Measurements from ENCODE around the gene PANK3.
"Not testable (repeated sequence)": the region's sequence is repeated elsewhere in the genome, so short reads cannot be mapped to it uniquely, and the experiment has no call there.

Gene PANK3

GRCh38 chr5:168549554-168549953 lies 29.6 kb downstream of the PANK3 start:
- no peak overlapping the region for H3K23ac ChIP-seq (ENCODE audit: low read depth, low read length, poor library complexity)
- no peak overlapping the region for H3K4me2 ChIP-seq (ENCODE audit: insufficient read depth, low read length, poor library complexity, severe bottlenecking)
- WGBS, 2 donors (ENCODE audit: extremely low coverage in 2 of 2, insufficient read length in 2 of 2, insufficient replicate concordance in 1 of 2) = no CpG with 5 or more reads among the region's 7 CpGs

GRCh38 chr5:168537176-168537575 lies 42.0 kb downstream of the PANK3 start:
- Histone ChIP-seq H3K18ac (ENCODE audit: low read length) (no peak overlapping the region), H2BK120ac (ENCODE audit: low read depth, low read length) (no peak overlapping the region), H3K4me2 (ENCODE audit: insufficient read depth, low read length, poor library complexity, severe bottlenecking) (no peak overlapping the region), H2BK12ac (ENCODE audit: low read length) (no peak overlapping the region), H3K36me3 (replicated peaks in 1 of 2; ENCODE audit: control insufficient read depth in 2 of 2, insufficient read depth in 2 of 2, low read length in 2 of 2) (no peaks in the 10 kb centered on the region), H3K4ac (ENCODE audit: low read length) (no peak overlapping the region), H3K9me3 (replicated peaks in 1 of 2; ENCODE audit: control insufficient read depth in 2 of 2, insufficient read depth in 1 of 2, low read depth in 1 of 2, low read length in 2 of 2) (no peaks in the 10 kb centered on the region), H4K8ac (ENCODE audit: low read depth, low read length) (no peak overlapping the region), H2BK5ac (ENCODE audit: low read length) (no peak overlapping the region), H2BK15ac (ENCODE audit: low read length) (no peak overlapping the region), H3K4me1 (ENCODE audit: control insufficient read depth in 2 of 2, insufficient read depth in 1 of 2, low read depth in 1 of 2, low read length in 2 of 2) (no peaks in the 10 kb centered on the region), H4K91ac (ENCODE audit: low read depth, low read length, poor library complexity) (no peak overlapping the region), H3K27ac (replicated peaks; ENCODE audit: low read length) (no peak overlapping the region), H3K79me1 (ENCODE audit: low read depth, low read length) (no peaks in the 10 kb centered on the region), H3K14ac (ENCODE audit: low read length) (no peak overlapping the region), H2AFZ (ENCODE audit: low read length) (no peak overlapping the region), H3K27me3 (ENCODE audit: control insufficient read depth in 3 of 3, insufficient read depth in 3 of 3, low read depth in 1 of 3, low read length in 3 of 3) (no peaks in the 10 kb centered on the region), H3K9ac (ENCODE audit: low read depth, low read length, poor library complexity) (no peak overlapping the region), H2AK5ac (ENCODE audit: low read depth, low read length) (no peak overlapping the region), H3K4me3 (ENCODE audit: low read length in 2 of 2) (no peak overlapping the region), H3K23ac (ENCODE audit: low read depth, low read length, poor library complexity) (no peak overlapping the region)
- WGBS, 2 donors (ENCODE audit: extremely low coverage in 2 of 2, insufficient read length in 2 of 2, insufficient replicate concordance in 1 of 2) = no CpG with 5 or more reads among the region's 2 CpGs
- no peak for DNase-seq (ENCODE audit: low spot score)

More at GRCh38 chr5:168549554-168549953, 29.6 kb downstream of the PANK3 start:
- no peak overlapping the region for H2BK120ac ChIP-seq (ENCODE audit: low read depth, low read length)
- H3K9ac ChIP-seq (ENCODE audit: low read depth, low read length, poor library complexity) = no peak overlapping the region
- no peak overlapping the region for H3K4ac ChIP-seq (ENCODE audit: low read length)
- no peak overlapping the region for H3K4me3 ChIP-seq (ENCODE audit: low read length in 2 of 2)
- no peaks in the 10 kb centered on the region for H3K4me1 ChIP-seq (ENCODE audit: control insufficient read depth in 2 of 2, insufficient read depth in 1 of 2, low read depth in 1 of 2, low read length in 2 of 2)
- H2BK12ac ChIP-seq (ENCODE audit: low read length) = no peak overlapping the region
- no peak overlapping the region for H3K14ac ChIP-seq (ENCODE audit: low read length)
- no peak overlapping the region for H3K18ac ChIP-seq (ENCODE audit: low read length)
- H4K8ac ChIP-seq (ENCODE audit: low read depth, low read length) = no peak overlapping the region
- no peak overlapping the region for H4K91ac ChIP-seq (ENCODE audit: low read depth, low read length, poor library complexity)
- H2BK5ac ChIP-seq (ENCODE audit: low read length) = no peak overlapping the region
- no peak overlapping the region for H3K27ac ChIP-seq (replicated peaks; ENCODE audit: low read length)
- H3K79me1 ChIP-seq (ENCODE audit: low read depth, low read length) = no peaks in the 10 kb centered on the region
- H2AK5ac ChIP-seq (ENCODE audit: low read depth, low read length) = no peak overlapping the region
- no peak overlapping the region for H2AFZ ChIP-seq (ENCODE audit: low read length)
- peaks cover 11 to 88% of the 10 kb centered on the region in 2 donors for H3K36me3 ChIP-seq (replicated peaks in 1 of 2; ENCODE audit: control insufficient read depth in 2 of 2, insufficient read depth in 2 of 2, low read length in 2 of 2)
- peaks cover 0 to 4% of the 10 kb centered on the region in 2 donors for H3K9me3 ChIP-seq (replicated peaks in 1 of 2; ENCODE audit: control insufficient read depth in 2 of 2, insufficient read depth in 1 of 2, low read depth in 1 of 2, low read length in 2 of 2)
- H2BK15ac ChIP-seq (ENCODE audit: low read length) = no peak overlapping the region
- no peak for DNase-seq (ENCODE audit: low spot score)
- no peaks in the 10 kb centered on the region for H3K27me3 ChIP-seq (ENCODE audit: control insufficient read depth in 3 of 3, insufficient read depth in 3 of 3, low read depth in 1 of 3, low read length in 3 of 3)

DNA sequence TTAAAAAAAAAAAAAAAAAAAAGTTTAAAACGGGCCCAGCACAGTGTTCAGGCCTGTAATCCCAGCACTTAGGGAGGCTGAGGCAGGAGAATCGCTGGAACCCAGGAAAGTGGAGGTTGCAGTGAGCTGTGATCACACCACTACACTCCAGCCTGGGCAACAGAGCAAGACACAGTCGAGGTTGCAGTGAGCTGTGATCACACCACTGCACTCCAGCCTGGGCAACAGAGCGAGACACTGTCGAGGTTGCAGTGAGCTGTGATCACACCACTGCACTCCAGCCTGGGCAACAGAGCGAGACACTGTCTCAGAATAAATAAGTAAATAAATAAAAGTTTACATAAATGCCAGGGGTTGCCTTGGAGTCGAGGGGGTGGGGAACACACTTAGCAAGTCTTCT lies 44.8 kb downstream of the PANK3 start:
- H2AFZ ChIP-seq (ENCODE audit: low read length); H4K91ac ChIP-seq (ENCODE audit: low read depth, low read length, poor library complexity); H3K79me1 ChIP-seq (ENCODE audit: low read depth, low read length); H2BK120ac ChIP-seq (ENCODE audit: low read depth, low read length); DNase-seq (ENCODE audit: low spot score); H3K9me3 ChIP-seq (replicated peaks in 1 of 2; ENCODE audit: control insufficient read depth in 2 of 2, insufficient read depth in 1 of 2, low read depth in 1 of 2, low read length in 2 of 2); H2BK5ac ChIP-seq (ENCODE audit: low read length); H3K27me3 ChIP-seq (ENCODE audit: control insufficient read depth in 3 of 3, insufficient read depth in 3 of 3, low read depth in 1 of 3, low read length in 3 of 3); H2BK12ac ChIP-seq (ENCODE audit: low read length); H4K8ac ChIP-seq (ENCODE audit: low read depth, low read length); H3K4me3 ChIP-seq (ENCODE audit: low read length in 2 of 2); H2AK5ac ChIP-seq (ENCODE audit: low read depth, low read length); H3K4me1 ChIP-seq (ENCODE audit: control insufficient read depth in 2 of 2, insufficient read depth in 1 of 2, low read depth in 1 of 2, low read length in 2 of 2); H3K14ac ChIP-seq (ENCODE audit: low read length); H2BK15ac ChIP-seq (ENCODE audit: low read length); H3K4me2 ChIP-seq (ENCODE audit: insufficient read depth, low read length, poor library complexity, severe bottlenecking); H3K4ac ChIP-seq (ENCODE audit: low read length); H3K18ac ChIP-seq (ENCODE audit: low read length); H3K23ac ChIP-seq (ENCODE audit: low read depth, low read length, poor library complexity); H3K36me3 ChIP-seq (replicated peaks in 1 of 2; ENCODE audit: control insufficient read depth in 2 of 2, insufficient read depth in 2 of 2, low read length in 2 of 2); H3K9ac ChIP-seq (ENCODE audit: low read depth, low read length, poor library complexity); H3K27ac ChIP-seq (replicated peaks; ENCODE audit: low read length): not testable (repeated sequence)
- WGBS, 2 donors (ENCODE audit: extremely low coverage in 2 of 2, insufficient read length in 2 of 2, insufficient replicate concordance in 1 of 2) = no CpG with 5 or more reads among the region's 7 CpGs

GRCh38 chr5:168531987-168532864 lies 46.9 kb downstream of the PANK3 start:
- no peak overlapping the region for H3K9ac ChIP-seq (ENCODE audit: low read depth, low read length, poor library complexity)
- H2BK12ac ChIP-seq (ENCODE audit: low read length) = no peak overlapping the region
- H3K9me3 ChIP-seq (replicated peaks in 1 of 2; ENCODE audit: control insufficient read depth in 2 of 2, insufficient read depth in 1 of 2, low read depth in 1 of 2, low read length in 2 of 2) = peaks cover 4 to 6% of the 10 kb centered on the region in 2 donors
- no peak overlapping the region for H2BK120ac ChIP-seq (ENCODE audit: low read depth, low read length)
- no peak overlapping the region for H3K4me3 ChIP-seq (ENCODE audit: low read length in 2 of 2)
- no peak overlapping the region for H2BK5ac ChIP-seq (ENCODE audit: low read length)
- WGBS, 2 donors (ENCODE audit: extremely low coverage in 2 of 2, insufficient read length in 2 of 2, insufficient replicate concordance in 1 of 2) = no CpG with 5 or more reads among the region's 6 CpGs
- no peak overlapping the region for H3K4ac ChIP-seq (ENCODE audit: low read length)
- H4K8ac ChIP-seq (ENCODE audit: low read depth, low read length) = no peak overlapping the region
- no peak overlapping the region for H3K18ac ChIP-seq (ENCODE audit: low read length)
- no peak overlapping the region for H2BK15ac ChIP-seq (ENCODE audit: low read length)
- no peak overlapping the region for H2AFZ ChIP-seq (ENCODE audit: low read length)
- H3K27me3 ChIP-seq (ENCODE audit: control insufficient read depth in 3 of 3, insufficient read depth in 3 of 3, low read depth in 1 of 3, low read length in 3 of 3) = peaks cover 0 to 12% (median 6%) of the 10 kb centered on the region in 3 experiments
- no peak for DNase-seq (ENCODE audit: low spot score)
- H3K36me3 ChIP-seq (replicated peaks in 1 of 2; ENCODE audit: control insufficient read depth in 2 of 2, insufficient read depth in 2 of 2, low read length in 2 of 2) = no peaks in the 10 kb centered on the region
- no peak overlapping the region for H3K14ac ChIP-seq (ENCODE audit: low read length)
- no peak overlapping the region for H4K91ac ChIP-seq (ENCODE audit: low read depth, low read length, poor library complexity)
- H2AK5ac ChIP-seq (ENCODE audit: low read depth, low read length) = no peak overlapping the region
- no peak overlapping the region for H3K4me2 ChIP-seq (ENCODE audit: insufficient read depth, low read length, poor library complexity, severe bottlenecking)
- H3K79me1 ChIP-seq (ENCODE audit: low read depth, low read length) = peaks cover 4% of the 10 kb centered on the region
- no peak overlapping the region for H3K23ac ChIP-seq (ENCODE audit: low read depth, low read length, poor library complexity)
- no peak overlapping the region for H3K27ac ChIP-seq (replicated peaks; ENCODE audit: low read length)
- H3K4me1 ChIP-seq (ENCODE audit: control insufficient read depth in 2 of 2, insufficient read depth in 1 of 2, low read depth in 1 of 2, low read length in 2 of 2) = peaks cover 0 to 6% of the 10 kb centered on the region in 2 donors
